Activated T-helper 1 cell treated with Interleukin-2 at 50 U/mL for 16 hours (primary cell): Measurements from ENCODE around the gene CAMKV.

Experiments used
- DNase-seq: peaks from one replicate; pipeline ENCODE4 v3.0.0-alpha.2; 2020; ENCODE audit warnings: low read depth

CAMKV gene

DNA sequence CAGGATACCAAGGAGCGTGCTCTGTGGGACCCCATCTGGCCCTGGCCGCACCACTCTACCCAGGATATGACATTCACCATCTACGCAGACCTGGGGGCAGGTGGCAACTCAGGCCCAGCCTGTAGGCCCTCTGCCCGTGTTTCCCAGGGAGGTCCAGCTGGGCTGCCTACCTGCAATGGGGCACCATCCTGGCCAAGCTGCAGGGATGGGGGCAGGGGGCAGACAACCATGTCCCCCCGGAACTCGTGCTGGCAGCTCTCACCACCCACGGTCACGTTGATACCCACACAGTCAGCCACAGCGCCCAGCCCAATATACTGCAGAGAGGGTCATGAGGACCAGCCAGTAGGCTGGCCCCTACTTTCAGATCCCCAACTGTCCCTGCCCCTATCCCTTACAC, 26.1 kb upstream of the CAMKV start:
- DNase-seq = no peak

DNA sequence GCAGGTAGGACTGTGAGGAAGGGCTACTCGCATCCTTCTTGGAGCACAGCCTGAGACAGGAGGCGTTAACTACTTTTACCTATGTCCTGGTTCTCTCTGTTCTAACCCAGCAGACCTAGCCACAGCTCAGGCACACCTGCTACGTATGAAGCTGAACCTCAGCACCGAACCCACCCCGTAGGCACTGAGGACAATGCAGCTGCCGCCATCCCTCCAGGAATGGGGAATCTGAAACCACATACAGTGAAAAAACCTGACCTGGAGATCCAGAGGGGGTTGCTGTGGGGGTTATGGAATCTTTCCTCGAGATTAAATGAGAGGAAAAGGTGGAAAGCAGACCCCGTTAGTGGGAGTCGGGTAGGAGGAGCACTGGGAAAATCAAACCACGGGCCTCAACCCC, 19.6 kb upstream of the CAMKV start:
- no peak for DNase-seq

DNA sequence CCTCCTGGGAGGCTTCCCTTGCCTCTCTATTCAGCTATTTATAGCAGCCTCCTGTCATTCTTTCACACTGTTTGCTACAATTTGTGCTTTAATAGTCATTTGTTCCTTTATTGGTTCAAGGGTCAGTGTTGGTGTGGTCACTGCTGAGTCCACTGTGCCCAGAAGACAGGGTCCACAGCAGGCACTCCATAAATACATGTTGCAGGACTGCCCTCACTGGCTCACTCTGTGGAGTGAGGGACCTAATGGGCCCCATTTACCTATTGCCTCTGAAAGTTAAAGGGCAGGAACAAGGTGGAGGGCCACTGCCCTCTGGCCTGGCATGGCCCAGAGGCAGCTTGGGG, 17.2 kb upstream of the CAMKV start:
- no peak for DNase-seq

DNA sequence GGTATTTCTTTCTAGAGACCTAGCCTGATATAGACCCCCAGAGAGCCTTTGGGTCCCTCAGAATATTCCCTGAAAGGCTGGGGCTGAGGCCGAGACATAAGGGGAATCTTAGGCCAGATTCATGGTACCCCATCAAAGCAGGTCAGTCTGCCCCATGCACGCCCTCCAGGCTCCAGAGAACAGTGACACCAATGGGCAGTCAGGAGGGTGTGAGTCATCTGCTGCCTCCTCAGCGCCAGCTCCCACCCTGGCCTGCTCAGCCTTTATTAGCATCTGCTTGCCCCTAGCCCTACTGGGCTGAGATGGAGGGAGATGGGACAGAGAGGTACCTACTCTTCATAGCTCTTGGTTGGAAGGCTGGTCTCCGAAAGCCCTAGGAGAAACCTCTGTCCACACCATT, 14.3 kb upstream of the CAMKV start:
- no peak for DNase-seq

DNA sequence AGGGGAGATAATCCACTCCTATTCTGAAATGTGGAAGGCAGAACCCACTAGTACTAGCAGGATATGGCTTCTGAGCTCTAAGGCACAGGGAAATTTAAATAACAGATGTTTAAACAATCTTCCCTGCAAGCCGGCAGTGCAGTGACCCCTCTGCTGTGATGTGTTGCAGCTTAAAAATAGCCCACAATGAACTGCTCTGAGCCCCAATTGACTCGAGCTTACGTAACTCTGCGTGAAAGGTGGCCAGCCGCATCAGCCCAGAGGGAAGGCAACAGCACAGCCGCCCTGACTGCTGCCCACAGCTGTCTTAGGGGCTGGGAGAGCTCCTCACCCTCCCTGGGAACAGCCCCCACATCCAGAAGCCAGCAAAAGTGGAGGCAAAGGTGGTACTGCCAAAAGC, 12.5 kb upstream of the CAMKV start:
- no peak for DNase-seq

DNA sequence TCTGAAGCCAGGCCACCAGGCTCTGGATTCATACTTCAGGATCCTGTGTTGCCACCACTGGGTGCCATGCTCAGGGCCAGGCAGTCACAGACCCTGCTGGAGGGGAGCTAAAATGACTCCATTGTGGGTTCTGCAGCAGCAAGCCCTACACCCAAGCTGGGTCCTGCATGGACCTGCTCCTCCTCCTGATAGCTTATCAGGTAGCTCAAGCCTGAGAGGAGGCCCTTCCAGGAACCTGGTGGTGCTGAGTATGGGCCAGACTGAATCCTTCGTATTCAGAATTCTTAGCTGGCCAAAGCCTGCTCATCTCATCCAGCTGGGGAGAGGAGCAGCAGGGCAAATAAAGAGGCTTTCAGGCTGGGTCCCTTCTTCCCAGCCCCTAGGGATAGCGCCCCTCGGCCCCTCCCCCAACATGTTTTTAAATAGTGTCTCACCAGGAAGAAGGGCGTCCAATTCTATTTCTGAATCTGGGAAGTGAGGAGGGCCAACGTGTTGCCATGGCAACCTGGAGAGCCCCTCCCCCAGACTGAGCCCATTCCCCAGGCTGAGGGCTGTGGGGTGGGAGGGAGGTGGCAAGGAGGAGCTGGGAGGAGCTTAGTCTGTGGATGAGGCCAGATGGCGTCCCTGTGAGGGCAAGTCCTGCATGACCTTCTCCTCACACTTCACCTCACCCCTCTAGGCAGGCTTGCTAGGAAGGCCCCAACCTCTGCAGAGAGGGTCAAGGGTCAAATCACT, 11.0 kb upstream of the CAMKV start:
- DNase-seq = no peak

DNA sequence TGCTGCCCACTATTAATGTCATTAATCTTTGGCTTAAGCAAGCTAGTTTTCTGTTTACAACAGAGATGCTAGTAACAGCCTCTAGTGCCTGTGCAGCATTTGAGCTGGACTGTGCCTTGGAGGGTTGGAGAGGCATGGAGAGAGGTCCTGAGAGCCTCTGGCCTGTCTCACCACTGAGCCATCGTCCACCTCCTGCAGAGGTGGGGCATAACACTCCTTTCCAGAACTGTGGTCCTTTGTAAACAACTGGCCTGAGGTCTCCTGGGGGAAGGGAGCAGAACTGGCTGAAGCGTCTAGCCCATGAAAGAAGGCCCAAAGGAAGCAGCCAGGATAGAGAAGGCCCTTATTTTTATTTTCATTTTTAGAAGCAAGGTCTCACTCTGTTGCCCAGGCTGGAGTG, 10.0 kb upstream of the CAMKV start:
- DNase-seq = no peak

DNA sequence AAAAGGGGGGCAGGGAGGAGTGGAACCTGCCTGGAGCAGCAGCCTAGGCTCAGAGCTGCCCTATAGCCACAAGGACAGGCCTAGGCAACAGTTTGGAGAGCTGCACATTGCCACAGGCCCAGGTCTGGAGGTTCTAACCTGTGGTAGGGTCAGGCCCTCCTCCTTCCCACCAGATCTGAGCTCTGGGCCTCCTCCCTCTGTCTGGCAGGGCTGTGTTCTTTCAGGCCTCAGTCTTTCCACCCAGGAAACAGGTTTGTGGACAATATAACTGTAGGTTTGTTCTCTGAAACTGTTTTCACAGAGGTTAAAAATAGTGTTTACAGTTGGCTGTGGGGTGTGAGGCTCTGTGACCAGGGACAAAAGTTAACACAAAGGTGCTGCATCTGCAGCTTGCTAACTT, 9.0 kb upstream of the CAMKV start:
- no peak for DNase-seq

DNA sequence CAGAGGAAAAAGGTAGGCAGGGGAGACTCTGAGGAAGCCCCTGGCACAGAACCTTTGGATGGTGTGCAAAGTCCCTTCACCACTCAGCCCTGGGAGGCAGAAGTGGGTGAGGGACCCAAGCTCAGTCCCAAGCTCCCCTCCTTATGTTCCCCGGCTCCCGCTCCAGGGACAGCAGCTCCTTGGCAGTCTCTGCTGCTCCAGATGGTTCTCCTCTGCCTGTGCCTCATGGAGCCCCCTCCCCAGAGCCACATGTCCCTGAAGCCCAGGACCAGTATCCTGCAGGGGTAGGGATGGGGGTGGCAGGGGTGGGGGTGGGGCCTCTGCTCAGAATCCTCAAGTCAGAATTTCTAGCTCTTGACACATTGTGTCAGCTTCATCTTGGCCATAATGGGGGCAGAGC, 8.0 kb upstream of the CAMKV start:
- no peak for DNase-seq

DNA sequence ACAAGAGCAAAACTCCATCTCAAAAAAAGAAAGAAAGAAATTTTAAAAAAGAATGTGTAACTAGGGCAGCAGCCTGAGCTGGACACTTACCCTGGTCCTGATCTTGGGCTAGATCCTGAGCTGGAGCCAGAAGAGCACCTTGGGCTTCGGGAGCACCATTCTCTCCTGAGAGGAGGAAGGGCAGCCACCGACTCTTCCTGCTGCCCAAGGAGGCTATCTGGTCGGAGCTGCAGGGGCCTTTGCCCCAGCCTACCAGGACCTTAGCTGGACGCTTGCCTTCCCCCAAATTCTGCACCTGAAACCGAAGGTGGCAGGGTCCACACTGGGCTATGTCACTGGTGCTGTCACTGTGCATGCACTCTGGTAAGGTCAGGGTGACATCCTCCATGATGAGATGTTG, 6.9 kb upstream of the CAMKV start:
- DNase-seq = no peak

DNA sequence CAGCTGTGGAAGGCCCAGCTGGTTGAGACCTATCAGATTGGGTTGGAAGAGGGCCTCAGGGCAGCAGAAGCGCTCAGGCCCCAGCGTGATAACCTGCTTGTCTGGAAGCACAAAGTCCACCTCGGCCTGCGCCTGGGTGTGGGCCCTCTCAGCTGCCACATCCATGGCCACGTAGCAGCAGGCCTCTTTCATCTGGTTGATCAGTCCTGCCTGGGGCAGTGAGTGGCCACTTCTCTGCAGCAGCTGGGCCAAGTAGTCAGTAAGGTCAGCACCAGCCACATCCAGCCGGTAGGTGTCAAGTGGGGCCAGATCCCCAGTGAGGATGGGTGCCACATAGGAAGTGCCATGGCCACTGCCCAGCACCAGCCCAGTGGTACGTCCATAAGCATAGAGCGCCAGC, 3.9 kb upstream of the CAMKV start:
- DNase-seq = no peak

DNA sequence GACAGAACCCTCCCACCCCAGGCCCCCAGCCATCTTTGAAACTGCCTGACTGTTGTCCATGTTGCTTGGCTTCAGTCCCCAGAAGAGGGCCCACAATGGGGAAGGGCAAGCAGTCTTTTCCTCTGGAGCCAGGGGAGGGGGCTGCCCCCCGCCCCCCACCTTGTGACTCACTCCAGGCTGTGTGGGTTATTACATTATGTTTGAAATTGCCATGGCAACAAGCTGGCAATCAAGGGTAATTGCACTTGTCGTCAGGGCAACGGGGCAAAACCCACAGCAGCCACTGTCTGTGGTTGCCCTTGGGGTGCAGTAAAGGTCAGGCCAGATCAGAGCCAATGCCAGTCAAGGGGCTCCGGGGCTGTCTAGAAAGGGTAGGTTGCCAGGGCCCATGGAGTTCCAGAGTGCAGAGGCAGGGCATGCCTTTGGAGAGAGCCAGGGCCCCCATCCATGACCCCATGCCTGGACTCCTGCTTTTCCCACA, 3.1 kb upstream of the CAMKV start:
- DNase-seq = no peak

DNA sequence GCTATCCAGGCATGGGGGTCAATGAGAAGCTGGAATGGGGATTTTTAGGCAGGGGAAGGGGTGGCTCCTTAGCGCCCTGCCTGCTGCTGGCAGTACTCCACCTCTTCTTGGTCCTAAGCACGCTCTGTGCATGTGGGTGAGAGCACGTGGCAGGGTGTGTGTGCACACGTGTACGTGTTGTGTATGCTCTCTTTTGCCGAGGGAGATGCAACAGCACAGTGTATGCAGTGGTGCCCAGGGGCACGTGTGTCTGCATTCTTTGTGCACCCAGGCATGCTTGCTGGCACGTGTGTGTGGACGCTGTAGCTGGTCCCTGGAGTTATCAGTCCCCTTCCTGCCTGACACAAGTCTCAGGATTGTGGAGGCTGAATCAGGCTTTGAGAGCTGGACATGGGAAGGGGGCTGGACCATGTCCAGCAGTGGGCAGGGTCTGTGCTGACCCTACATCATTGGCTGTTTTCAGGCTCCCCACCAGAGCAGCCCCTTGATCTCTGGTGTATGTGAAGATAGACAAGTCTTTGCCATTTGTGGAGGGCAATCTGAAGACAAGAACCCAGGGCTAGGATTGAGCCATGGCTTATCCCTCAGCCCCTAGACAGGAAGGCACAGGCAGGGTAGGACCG, 1.9 kb upstream of the CAMKV start:
- DNase-seq = no peak

DNA sequence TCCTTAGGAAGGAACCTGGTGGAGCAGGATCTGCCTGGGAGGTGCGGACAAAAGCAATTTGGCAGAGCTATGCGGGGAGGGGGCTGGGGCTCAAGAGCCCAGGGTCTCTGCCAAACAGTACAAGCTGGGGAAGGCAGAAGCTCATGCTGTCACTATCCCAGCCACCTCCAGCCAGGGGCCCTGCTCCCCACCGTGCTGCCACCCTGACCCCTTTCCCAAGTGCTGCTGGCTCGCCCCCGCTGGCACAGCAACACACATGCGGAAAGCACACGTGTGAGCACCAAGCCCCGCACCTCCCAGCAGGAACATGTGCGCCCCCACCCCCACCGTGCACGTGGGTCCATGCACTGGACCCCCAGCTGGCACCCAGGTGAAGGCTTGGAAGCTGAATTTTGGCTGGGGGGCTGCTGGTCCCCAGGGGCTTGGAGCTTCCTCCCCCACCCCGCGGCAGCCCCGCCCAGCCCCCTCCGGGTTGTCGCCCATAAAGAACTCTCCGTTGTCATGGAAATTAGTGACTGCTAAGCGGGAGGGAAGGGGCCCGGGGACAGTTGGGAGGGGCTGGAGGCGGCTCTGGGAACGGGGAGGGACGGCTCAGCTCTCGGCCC, 742 bp downstream of the CAMKV start:
- DNase-seq = no peak

DNA sequence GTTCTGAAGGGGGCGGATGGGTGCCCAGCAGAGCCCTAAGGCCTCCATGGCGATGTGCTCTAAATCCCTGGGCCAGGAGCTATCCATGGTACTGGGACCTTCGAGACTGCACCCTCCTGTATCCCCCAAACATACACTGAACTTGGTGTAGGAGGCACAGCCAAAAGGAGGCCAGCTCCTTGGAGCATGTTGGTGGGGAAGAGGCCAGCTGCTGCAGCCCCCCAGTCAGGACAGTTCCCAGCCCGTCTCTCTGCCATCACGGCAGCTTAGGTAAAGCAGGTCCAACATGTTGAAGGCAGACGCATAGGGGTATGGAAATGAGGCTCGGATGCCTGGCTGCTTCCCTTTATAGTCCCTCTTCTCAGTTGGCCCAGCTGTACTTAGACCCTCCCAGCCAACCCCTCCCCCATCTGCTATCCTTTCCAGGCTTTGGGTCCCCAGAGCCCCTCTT, 1.8 kb downstream of the CAMKV start:
- DNase-seq = no peak

DNA sequence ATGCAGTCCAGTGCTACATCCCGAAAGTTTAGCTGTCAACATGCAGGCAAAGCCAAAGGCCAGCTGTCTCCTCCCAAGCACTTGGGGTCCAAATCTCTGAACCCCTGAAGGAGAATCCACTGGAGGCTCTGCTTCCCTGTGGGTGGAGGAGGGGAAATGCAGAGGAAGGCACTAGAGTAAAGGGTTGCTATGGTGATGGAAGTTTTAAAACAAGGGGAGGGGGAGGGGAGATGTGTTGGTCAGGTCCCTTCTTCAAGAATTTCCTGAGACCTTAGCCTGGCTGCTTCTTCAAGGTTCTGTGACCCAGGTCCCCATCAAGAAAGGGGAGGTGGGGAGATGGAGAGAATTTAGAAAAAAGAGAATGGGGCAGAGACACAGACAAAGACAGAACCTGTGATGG, 2.3 kb downstream of the CAMKV start:
- no peak for DNase-seq

DNA sequence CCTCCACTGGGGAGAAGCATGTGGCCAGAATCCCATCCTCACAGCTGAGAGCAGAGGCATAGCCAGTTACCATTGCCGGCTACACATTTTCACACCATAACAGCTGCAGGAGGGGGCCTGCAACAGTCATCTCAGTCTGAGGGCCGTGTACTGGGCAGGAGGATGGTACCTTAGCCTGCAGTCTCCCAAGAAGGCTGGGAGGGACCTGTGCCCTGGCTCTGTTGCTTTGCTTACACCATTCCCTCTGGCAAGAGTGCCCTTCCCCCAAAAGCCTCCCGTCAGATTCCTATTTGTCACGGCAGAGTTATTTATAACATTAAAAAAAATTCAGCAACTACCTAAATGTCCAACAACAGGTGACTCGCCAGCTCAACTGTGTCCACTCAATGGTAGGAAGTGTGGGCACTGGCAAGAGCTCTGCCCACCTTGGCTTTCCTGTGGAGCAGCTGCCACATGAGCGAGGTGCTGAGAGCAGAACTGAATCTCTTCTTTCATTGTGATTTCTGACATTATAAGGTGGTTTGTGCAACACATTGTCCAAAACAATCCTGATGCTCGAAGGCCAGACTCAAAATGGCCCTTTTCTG, 4.4 kb downstream of the CAMKV start:
- DNase-seq = no peak

DNA sequence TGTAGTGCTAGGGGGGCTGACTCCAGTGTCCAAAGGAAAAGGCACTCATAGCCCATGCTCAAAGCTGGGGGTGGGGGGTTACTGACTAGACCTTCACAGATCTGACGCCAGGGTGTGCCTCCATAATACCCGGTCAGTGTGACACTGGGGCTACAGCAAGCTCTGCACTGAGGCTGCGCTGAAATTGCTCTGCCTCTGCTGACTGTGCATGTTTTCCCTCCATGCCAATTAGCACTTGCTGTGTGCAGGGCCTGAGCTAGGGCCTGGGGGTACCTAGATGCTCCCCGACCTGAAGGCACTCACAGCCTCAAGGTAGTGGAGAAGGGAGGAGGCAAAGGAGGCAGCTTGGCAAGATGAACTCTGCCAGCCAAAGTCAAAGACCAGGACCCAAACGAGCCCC, 5.2 kb downstream of the CAMKV start:
- DNase-seq = no peak

DNA sequence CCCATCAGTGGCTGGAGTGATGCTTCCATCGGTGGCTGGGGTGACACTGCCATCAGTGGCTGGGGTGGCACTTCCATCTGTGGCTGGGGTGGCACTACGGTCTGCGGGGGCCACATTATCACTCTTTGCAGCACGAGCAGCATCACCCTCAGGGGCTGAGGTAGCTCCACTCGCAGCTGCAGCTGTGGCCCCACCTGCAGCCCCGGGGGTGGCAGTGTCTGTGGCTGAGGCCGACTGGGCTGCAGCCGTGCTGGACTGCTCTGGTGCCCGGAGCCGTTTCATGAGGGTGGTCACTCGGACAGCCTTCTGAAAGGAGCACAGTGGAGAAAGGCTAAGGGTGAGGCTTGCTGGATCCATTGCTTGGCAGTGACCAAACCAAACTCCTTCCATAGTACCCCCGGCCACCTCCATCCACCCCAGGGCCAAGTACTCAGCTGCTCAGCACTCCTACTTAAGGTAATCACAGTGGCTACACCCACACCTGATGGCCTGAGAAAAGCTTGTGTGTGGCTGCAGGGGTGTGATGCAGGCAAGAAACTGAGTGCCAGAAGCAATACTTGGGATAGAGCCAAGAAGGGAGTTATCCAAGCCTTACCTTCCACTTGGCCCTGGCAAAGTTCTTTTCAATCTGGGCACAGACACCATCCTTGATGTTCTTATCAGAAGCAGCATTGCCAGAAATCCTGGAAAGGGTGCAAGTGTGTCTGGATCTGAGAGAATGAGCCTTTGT, 10.0 kb downstream of the CAMKV start:
- no peak for DNase-seq

DNA sequence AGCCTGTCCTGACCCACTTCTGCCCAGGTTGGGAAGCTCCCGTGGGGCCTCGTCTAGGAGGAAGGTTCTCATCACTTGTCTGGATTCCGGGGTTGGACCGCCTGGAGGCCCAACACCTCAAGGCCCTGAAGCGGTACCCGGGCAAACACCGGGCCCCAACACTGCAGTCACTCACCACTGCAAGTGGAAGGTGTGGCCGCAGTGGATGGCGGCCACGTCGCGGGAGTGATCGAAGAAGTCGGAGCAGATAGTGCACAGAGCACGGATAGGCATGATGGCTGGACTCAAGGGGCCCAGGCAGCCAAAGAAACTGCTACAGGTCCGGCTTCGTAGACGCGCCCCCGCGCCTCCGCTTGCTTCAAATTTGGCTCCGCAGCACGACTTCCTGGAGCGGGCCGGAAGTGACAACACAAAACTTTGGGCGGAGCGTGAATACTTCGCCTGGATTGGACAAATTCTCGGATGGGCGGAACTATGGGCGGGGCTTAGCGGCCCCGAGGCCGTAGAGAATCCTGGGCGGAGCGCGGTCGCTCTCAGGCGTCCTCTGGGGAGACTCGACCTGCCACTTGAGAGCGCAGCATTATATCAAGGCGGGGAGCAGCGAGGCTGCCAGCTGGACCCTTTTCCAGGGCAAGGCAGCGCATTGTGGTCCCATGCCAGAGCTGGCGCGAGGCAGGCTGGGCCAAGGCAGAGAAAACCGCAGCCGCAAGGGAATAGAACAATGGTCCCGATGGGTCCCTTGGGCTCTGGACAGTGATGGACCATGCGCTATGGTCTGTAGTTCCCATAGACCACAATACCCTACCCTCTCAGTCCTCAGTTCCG, 13.3 kb downstream of the CAMKV start, which contains the start of gene TRAIP:
Gene TRAIP, minus strand, starts transcription at position 384 of the 825 bp plus-strand sequence. Its CDS starts 111 bp downstream, at position 273.
- peak; percentile 89 for DNase-seq

DNA sequence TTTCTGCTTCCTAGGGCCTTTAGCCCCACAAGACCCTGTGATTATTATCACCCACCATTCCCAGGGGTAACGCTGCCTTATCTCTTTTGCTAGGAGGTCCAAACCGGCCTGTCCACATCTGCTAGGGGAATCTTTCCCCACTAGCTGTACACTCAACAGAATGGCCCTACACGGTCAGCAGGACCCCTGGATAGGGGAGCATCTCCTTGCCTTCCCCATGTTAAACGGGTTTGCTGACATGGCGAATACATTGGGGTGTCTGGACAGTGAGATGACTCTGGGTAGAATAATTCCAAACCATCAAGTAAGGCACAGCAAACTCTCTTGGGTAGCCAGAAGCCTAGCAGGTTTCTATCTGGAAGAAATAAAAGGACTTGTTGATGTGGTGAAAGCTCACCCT, 14.0 kb downstream of the CAMKV start:
- DNase-seq = no peak

DNA sequence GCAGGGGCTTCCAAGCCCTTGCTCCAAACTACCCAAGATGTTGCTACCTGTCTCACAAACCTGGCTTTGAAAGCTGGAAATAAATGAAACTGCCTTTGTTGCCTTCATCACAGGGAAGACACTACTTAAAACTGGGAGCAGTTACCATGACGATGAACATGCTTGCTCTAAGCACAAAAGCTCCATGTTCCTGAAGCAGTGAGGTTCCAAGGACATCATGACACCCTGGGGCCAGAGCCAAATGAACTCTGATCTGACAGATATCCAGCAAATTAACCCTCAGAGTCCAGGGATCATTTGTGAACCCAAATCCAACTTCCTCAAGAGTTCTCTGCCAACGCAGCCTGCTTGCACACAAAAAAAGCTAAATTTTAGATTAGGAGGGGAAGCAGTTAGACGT, 24.0 kb downstream of the CAMKV start:
- DNase-seq = no peak
